Measurements from ENCODE around the gene CPB1. TPM values are rescaled to one million over a fixed set of nuclear protein-coding genes. Genes with fewer than 3 reads are reported as not detected.

Gene CPB1
- total RNA-seq, 1 donor from 2014 or later, result not detected

DNA sequence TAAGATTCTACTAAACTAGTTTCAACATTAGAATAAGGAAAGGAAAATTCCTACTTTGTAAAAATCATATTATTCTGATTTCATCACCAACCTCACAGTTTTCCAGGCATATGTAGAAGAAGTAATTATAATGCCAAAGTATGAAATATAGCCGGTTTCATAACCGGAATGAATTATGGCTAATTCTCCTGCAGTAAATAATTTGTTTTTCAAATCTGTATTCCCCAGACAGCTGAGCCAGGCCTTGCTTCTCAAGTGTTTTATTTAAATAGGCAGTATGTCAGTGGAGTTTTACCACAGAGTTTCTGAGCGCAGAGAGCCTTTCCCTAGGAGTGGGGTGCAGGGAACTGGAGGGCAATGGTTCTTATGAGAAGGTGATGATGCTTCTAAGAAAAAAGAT, 28.8 kb downstream of the CPB1 start:
- POLR2A ChIA-PET, result no interaction called here
- no peaks in the 10 kb centered on the region for H3K4me1 Mint-ChIP-seq
- no peaks in the 10 kb centered on the region for H3K9me3 Mint-ChIP-seq
- CTCF ChIA-PET, result no interaction called here
- H3K27me3 Mint-ChIP-seq, result peaks cover 6% of the 10 kb centered on the region
- no peak overlapping the region for H3K4me3 Mint-ChIP-seq
- ATAC-seq (ENCODE audit: low read depth) (no peak), DNase-seq (no peak)
- no peak overlapping the region for H3K27ac Mint-ChIP-seq
- TF ChIP-seq, protein P1, sequence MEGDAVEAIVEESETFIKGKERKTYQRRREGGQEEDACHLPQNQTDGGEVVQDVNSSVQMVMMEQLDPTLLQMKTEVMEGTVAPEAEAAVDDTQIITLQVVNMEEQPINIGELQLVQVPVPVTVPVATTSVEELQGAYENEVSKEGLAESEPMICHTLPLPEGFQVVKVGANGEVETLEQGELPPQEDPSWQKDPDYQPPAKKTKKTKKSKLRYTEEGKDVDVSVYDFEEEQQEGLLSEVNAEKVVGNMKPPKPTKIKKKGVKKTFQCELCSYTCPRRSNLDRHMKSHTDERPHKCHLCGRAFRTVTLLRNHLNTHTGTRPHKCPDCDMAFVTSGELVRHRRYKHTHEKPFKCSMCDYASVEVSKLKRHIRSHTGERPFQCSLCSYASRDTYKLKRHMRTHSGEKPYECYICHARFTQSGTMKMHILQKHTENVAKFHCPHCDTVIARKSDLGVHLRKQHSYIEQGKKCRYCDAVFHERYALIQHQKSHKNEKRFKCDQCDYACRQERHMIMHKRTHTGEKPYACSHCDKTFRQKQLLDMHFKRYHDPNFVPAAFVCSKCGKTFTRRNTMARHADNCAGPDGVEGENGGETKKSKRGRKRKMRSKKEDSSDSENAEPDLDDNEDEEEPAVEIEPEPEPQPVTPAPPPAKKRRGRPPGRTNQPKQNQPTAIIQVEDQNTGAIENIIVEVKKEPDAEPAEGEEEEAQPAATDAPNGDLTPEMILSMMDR (IDR thresholded peaks at IDR 0.05), result no peak
- intact Hi-C loops (cut with micrococcal nuclease), result no loop called here
- no peaks in the 10 kb centered on the region for H3K36me3 Mint-ChIP-seq (ENCODE audit: low read depth)

DNA sequence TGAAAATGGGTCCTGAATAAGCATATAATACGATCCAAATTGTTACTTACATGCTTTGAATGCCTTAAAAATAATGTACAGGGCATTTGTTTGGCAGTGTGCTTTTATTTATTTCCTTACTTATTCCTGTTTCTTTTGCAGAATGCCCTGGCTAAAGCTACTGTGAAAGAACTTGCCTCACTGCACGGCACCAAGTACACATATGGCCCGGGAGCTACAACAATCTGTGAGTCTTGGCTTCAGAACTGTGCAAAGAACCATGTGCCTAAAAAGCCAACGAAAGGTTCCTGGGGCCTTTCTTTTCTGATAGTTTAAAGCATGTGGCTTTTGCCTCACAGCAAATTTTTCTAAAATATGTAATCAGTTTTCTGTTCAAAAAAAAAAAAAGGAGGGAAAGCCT, 29.7 kb downstream of the CPB1 start:
- intact Hi-C loops (cut with micrococcal nuclease), result no loop called here
- DNase-seq (no peak), ATAC-seq (ENCODE audit: low read depth) (no peak)
- H3K27ac Mint-ChIP-seq, result no peak overlapping the region
- CTCF ChIA-PET, result interaction anchor here (0.9 kb wide), 1 partner anchor 94 kb away, joined by 3 read pairs; no protein-coding TSS in a partner anchor
- TF ChIP-seq, protein P1 (IDR thresholded peaks at IDR 0.05), result no peak
- POLR2A ChIA-PET, result no interaction called here
- no peak overlapping the region for H3K4me3 Mint-ChIP-seq
- H3K27me3 Mint-ChIP-seq, result peaks cover 9% of the 10 kb centered on the region
- H3K9me3 Mint-ChIP-seq, result no peaks in the 10 kb centered on the region
- H3K4me1 Mint-ChIP-seq, result no peaks in the 10 kb centered on the region
- no peaks in the 10 kb centered on the region for H3K36me3 Mint-ChIP-seq (ENCODE audit: low read depth)

DNA sequence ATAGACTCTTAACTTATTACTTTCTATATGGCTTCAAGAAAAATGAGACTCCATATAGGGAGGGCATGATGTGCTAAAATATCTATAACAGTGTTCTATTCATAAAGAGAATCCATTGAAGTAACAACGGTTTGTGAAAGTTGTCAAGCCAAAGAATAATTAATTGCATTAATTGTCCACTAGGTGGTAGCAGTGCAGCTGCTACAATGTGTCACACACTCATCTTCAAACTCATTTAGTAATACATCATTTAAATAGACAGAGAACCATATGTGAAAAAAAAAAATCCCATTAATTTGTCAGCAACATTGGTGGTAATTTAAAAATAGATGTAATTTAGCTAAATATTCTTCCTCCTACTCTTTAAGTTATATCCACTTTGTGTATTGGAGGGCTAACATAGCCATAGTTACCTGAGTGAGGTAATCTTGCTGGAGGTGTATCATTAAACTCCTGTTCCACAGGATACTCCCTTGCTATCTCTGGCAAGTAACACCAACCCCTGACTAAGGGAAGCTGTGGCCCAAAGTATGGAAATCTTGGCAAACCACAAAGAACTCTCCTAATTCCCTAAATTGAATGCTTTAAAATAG, 33.8 kb downstream of the CPB1 start:
- peak; percentile 31 for ATAC-seq (ENCODE audit: low read depth)
- Mint-ChIP-seq H3K4me1 (no peaks in the 10 kb centered on the region), H3K9me3 (no peaks in the 10 kb centered on the region), H3K36me3 (ENCODE audit: low read depth) (no peaks in the 10 kb centered on the region), H3K27ac (no peak overlapping the region), H3K4me3 (no peak overlapping the region), H3K27me3 (peaks cover 9% of the 10 kb centered on the region)
- DNase-seq, result no peak
- TF ChIP-seq, protein P1 (IDR thresholded peaks at IDR 0.05), result peak; percentile 70
- intact Hi-C loops (cut with micrococcal nuclease), result loop anchor here (1.0 to 10.0 kb wide), 3 partner anchors 82 to 263 kb away; partner anchors contain the start of gene HPS3
- CTCF ChIA-PET, result interaction anchor here (0.9 to 2.4 kb wide), 4 partner anchors 9 to 85 kb away, joined by 3 to 15 read pairs (median 6); no protein-coding TSS in a partner anchor
- POLR2A ChIA-PET, result no interaction called here

DNA sequence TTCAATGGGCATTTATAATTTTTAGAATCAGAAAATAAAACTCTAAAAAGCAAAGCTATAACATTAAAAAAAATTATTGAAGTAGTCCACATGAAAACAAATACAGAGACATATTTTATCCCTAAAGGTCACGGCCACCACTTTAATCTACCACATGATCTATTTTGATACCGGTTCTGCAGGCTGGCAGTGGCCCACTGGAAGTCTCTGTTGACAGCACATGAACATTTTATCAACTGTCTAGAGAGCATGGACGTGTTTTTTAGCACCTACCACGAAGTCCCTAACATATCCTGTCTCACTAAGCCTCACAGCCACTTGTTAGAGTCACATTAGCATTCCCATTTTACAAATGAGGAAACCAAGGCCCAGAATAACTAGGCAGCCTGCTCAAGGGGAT, 35.7 kb downstream of the CPB1 start:
- no peak overlapping the region for H3K27ac Mint-ChIP-seq
- H3K27me3 Mint-ChIP-seq, result peaks cover 7% of the 10 kb centered on the region
- H3K4me3 Mint-ChIP-seq, result no peak overlapping the region
- ChIA-PET POLR2A (no interaction called here), CTCF (interaction anchor here (0.7 to 2.4 kb wide), 3 partner anchors 13 to 80 kb away, joined by 3 to 15 read pairs (median 3); no protein-coding TSS in a partner anchor)
- H3K4me1 Mint-ChIP-seq, result no peaks in the 10 kb centered on the region
- H3K9me3 Mint-ChIP-seq, result no peaks in the 10 kb centered on the region
- intact Hi-C loops (cut with micrococcal nuclease), result loop anchor here (10.0 kb wide), 1 partner anchor 262 kb away; the partner anchor contains the start of gene HPS3
- no peak for DNase-seq
- no peak for ATAC-seq (ENCODE audit: low read depth)
- no peaks in the 10 kb centered on the region for H3K36me3 Mint-ChIP-seq (ENCODE audit: low read depth)
- TF ChIP-seq, protein P1 (IDR thresholded peaks at IDR 0.05), result no peak

DNA sequence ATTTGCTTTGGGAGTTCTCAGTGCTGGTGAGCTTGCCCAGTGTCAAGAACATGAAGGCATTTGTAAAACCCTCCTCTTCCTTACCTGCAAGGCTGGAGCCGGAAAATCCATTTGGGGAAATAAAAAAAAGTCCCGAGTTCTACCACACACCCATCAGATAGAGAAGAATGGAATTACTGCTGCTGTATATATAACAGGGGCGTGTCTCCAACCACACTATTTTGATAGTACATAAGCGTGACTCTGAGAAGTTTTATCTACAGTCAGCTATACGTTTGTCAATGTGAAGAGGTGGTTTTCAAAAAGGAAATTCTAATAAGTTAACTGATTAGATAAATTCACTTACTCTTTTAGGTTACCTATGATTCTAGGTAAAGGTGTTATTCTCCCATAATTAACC, 36.2 kb downstream of the CPB1 start:
- ATAC-seq (ENCODE audit: low read depth), result no peak
- intact Hi-C loops (cut with micrococcal nuclease), result loop anchor here (10.0 kb wide), 1 partner anchor 261 kb away; the partner anchor contains the start of gene HPS3
- ChIA-PET POLR2A (no interaction called here), CTCF (interaction anchor here (0.7 to 1.5 kb wide), 2 partner anchors 14 to 80 kb away, joined by 3 read pairs; no protein-coding TSS in a partner anchor)
- no peaks in the 10 kb centered on the region for H3K36me3 Mint-ChIP-seq (ENCODE audit: low read depth)
- TF ChIP-seq, protein P1 (IDR thresholded peaks at IDR 0.05), result no peak
- H3K27me3 Mint-ChIP-seq, result peaks cover 7% of the 10 kb centered on the region
- no peak for DNase-seq
- H3K9me3 Mint-ChIP-seq, result no peaks in the 10 kb centered on the region
- no peaks in the 10 kb centered on the region for H3K4me1 Mint-ChIP-seq
- H3K4me3 Mint-ChIP-seq, result no peak overlapping the region
- H3K27ac Mint-ChIP-seq, result no peak overlapping the region
